Anterior cingulate cortex (tissue), 58 donors: Measurements from ENCODE around the gene ZC3H7B.
"Not testable (repeated sequence)": the region's sequence is repeated elsewhere in the genome, so short reads cannot be mapped to it uniquely, and the experiment has no call there.

Experiments
- DNase-seq, 58 donors: peaks; one replicate each; lab custom pipeline; 2025; lab: John Stamatoyannopoulos, UW

ZC3H7B gene

DNA sequence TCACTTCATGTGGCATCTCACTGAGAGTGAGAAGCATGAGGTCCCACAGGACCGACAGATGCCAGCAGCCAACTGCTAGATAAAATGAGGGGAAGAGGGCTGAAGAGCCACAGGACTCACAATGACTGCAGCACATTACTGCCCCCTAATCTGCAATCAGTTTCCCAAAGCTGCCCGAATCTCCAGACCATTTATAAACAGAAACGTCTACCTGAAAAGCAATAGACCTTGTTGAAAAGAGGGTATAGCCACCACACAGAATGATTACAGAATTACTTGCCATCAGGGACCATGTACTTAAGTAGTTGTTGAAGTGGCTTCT, 68.1 kb downstream of the ZC3H7B start:
- DNase-seq, result no peak

DNA sequence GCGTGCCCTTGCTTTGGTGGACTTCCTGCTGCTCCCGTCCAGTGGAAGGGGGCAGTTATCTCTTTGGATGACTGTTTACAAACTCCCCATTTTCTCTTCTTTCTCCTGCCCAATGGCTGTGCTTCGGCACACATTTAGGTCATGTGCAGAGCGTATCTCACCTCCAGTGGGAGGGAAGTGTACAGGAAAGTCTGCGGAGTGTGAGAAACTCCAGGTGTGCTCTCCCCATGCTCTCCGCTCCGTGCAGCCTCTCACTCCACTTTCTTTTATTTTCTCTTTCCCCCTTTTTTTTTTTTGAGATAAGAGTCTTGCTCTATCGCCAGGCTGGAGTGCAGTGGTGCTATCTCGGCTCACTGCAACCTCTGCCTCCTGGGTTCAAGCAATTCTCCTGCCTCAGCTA, 68.5 kb downstream of the ZC3H7B start:
- DNase-seq, result no peak

DNA sequence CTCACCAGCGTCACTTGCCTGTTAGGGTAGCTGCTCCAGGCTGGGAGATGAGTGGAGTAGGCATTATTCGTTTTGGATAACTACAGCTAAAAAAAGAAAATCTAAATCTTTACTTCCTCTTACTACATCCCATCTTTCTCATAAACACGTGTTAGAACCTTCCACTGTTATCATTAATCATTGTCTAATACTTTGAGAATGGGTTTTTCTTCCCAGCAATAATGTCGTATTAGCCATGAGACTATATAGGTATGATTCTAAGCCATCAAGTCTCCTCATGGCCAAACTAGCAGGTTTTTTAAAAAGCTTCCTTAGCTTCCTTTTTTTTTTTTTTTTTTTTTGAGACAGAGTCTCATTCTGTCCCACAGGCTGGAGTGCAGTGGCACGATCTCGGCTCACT, 76.5 kb downstream of the ZC3H7B start:
- DNase-seq, result no peak

DNA sequence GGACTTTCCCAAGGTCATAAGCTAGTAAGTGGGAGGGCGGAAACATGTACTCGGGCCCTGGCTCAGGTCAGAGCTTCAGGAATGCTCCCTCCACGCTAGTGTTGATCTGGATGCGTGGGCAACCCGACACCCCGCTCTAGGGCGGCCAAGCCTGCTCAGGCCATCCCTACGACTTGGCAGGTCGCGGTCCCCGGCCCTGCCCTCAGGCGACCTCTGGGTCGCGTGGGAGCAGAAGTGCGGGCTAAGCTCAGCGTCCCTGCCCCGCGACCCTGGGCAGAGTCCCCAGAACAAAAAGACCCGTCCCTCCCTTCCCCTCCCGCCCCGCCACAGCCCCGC, 79.6 kb downstream of the ZC3H7B start:
- peak in 1 of 58 donors; percentile 80 for DNase-seq

DNA sequence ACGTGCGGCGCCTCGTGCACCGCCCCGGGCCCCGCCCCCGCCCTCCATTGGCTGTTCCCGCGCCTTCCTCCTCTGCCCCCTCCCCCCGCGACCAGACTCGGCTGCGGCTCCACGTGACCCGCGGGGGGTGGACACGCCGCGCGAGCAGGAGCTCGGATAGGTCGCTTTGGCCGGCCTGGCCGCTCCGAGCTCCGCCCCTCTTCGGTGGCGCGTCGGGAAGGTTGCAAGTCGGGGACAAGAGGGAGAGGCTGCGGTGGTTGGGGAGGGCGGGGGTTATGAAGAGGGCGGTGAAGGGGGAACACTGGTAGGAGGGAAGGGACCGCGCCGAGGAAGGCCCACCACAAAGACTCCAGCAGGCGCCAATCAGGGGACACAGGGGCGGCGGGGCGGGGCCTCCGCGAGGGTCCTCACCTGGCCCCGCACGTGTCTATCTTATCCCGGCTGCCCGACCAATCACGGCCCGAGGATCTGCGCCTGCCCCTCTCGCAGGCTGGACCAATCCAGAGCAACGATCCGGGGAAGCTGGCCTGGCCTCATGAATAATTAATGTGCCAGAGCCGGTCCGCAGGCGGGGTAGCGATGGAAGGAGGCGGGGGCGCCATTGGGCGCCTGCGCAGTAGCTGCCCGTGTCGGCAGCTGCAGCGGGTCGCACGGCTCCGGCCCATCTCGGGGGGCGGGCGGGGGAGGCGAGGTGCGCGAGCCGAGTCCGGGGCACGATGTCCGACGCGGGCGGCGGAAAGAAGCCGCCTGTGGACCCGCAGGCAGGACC, 80.2 kb downstream of the ZC3H7B start, which contains the start of gene TEF:
TEF (plus strand) TSS at position 614 of the 769 bp plus-strand sequence; CDS start at position 717, 103 bp downstream.
- peak; percentile 92 to 100 (median 100) for DNase-seq

DNA sequence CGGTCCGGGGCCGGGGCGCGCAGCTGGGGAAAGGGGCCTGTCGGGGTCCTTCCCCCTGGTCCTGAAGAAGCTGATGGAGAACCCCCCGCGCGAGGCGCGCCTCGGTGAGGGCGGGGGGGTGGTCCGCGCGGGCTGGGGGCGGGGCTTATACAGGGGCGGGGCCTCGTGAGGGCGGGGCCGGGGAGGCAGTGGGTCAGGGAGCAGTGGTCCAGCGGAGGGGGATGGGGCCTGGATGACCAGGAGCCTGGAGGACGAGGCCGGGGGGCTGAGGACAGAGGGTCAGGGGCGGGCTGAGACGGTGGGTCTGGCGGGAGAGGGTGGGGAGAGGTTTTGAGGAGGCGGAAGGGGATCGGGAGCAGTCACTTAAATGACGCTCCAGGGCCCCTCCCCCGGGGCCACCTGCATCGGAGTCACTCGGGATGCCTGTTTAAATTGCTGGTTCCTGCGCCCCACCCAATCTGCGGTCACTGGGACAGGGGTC, 80.8 kb downstream of the ZC3H7B start:
- peak in 50 of 58 donors; percentile 47 to 92 (median 81) for DNase-seq

DNA sequence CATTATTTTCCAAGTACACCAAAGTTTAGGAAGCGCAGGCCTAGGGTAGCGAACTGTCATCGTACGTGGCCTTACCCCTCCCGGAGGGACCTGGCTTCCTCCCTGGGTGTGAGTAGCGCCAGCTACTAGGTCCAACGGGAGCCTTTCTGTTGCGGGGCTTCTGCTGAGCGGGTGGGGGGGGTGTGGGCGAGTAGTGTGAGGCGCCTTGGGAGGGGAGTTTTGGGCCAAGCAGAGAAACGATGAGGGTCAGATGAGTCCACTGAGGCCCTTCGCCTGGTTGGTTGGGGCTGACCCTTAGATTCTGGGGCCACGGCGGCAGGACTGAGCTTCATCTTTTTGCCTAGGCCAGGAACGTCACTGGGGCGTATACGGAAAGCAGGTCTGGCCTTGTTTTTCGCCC, 81.3 kb downstream of the ZC3H7B start:
- DNase-seq, result peak in 17 of 58 donors; percentile 36 to 68 (median 52)

DNA sequence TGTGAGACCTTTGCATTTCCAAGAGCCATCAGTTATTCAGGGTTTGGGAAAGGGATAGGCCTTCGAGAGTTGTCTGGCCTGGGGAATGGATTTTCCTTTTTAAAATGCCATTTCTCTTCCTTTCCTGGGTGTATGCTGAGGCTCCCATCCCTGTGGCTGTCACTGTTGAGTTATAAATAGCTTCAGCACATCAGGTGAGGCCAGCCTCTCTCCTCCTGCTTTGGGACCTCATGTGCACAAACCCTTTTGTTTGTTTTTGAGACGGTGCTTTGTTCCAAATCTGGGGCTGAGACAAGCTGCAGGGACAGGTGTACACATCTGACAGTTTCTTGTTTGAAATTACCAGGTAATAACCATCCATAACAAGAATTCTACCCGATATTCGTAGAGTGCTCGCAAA, 81.8 kb downstream of the ZC3H7B start:
- DNase-seq, result no peak

DNA sequence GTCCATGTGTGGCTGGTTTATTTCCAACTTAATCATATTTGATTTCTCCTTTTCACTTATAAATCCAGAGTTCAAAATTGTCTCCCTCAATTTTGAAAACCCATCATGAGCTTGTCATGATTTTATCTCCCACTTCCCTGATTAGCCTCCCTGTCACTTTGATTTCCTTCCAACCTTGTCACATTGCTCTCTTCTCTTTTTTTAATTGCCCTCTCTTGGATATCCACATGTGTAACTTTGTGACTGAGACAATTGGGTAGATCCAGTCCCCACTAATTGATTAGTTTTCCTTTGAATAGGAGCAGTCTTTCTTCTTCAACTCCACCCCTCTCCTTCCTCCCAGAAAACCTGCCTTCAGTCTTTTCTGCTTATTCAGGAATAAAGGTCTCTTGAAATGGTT, 82.8 kb downstream of the ZC3H7B start:
- no peak for DNase-seq

DNA sequence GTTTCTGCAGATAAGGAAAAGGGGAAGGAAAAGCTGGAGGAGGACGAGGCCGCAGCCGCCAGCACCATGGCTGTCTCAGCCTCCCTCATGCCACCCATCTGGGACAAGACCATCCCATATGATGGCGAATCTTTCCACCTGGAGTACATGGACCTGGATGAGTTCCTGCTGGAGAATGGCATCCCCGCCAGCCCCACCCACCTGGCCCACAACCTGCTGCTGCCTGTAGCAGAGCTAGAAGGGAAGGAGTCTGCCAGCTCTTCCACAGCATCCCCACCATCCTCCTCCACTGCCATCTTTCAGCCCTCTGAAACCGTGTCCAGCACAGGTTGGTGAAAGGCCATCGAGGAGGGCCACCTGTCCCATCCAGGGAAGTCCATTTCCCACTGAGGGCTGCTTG, 86.0 kb downstream of the ZC3H7B start:
- DNase-seq, result peak in 1 of 58 donors; percentile 10

DNA sequence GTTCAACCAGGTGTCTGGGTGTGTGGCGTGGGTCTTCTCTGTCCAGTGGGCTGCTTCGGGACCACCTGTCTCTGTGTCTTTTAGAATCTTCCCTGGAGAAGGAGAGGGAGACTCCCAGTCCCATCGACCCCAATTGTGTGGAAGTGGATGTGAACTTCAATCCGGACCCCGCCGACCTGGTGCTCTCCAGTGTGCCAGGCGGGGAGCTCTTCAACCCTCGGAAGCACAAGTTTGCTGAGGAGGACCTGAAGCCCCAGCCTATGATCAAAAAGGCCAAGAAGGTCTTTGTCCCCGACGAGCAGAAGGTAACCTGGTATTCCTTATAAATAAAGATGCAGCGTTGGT, 92.7 kb downstream of the ZC3H7B start:
- no peak for DNase-seq

DNA sequence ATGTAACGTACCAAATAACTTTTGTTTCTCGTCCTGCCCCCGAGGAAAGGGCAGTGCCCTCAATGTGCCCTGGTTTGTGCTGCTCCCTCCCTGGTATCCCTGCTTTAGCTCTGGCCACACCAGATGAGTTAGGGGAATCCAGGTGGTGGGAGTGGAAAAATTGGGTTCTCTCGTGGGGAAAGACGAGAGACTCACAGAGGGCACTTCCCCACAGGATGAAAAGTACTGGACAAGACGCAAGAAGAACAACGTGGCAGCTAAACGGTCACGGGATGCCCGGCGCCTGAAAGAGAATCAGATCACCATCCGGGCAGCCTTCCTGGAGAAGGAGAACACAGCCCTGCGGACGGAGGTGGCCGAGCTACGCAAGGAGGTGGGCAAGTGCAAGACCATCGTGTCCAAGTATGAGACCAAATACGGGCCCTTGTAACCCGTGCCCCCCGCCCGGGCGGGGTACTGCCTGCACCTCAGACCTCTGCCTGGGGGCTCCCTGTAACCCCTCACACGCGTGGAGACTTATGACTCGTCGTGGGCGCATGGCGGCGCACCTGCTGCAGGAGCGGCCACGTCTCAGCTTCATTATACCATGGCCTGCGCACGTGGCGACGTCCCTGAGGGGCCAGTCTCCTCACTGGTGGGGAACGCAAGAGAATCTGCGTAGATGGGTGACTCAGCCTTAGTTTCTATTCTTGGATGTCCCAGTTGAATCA, 94.4 kb downstream of the ZC3H7B start:
- DNase-seq, result no peak

DNA sequence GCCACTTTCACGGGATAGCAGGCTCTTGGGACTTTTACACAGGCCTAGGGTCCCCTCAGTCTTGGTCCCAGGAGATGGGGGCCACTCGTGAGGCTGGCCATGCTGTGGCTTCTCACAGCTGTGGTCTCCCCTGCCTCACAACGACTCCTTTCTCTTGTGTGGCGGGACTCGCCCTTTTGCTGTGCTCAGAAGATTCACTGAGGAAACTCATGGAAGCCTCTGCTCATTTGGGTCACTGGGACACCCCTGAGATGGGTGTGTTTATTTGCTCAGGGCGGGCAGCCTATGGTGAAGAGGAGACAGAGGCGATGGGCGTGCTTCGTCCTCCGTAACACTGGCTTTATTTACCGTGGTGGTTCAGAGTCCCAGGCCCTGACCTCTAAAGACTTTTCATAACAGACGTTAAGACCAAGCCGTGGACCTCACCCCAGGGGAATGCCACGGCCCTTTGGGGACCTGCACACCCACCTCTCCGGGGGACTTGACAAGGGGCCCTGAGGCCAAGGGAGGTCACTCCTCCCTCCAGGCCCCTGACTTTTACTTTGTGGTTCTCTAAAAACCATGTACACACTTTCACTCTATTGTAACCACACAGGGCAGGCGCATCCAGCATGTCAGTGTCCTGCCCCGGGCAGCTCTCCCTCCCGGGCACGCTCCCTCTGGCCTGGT, 96.0 kb downstream of the ZC3H7B start:
- DNase-seq, result no peak

DNA sequence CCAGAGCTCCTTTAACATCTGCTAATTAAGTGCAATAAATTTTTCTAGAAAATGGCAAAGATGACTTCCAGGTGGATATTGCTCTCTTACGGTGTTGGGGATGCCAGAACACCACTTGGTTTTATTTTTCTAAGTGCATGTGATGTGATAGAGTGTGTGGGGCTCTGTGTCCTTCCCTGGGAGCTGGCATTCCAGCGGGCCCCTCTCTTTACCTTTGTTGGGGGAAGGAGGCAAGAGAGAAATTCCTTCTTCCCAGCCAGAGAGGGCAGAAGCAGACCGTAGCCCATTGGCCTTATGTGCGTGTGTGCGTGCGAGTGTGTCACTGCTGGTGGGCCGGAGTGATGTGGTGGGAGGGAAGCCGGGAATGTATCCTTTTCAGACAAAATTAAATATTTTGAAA, 97.6 kb downstream of the ZC3H7B start:
- DNase-seq, result no peak

DNA sequence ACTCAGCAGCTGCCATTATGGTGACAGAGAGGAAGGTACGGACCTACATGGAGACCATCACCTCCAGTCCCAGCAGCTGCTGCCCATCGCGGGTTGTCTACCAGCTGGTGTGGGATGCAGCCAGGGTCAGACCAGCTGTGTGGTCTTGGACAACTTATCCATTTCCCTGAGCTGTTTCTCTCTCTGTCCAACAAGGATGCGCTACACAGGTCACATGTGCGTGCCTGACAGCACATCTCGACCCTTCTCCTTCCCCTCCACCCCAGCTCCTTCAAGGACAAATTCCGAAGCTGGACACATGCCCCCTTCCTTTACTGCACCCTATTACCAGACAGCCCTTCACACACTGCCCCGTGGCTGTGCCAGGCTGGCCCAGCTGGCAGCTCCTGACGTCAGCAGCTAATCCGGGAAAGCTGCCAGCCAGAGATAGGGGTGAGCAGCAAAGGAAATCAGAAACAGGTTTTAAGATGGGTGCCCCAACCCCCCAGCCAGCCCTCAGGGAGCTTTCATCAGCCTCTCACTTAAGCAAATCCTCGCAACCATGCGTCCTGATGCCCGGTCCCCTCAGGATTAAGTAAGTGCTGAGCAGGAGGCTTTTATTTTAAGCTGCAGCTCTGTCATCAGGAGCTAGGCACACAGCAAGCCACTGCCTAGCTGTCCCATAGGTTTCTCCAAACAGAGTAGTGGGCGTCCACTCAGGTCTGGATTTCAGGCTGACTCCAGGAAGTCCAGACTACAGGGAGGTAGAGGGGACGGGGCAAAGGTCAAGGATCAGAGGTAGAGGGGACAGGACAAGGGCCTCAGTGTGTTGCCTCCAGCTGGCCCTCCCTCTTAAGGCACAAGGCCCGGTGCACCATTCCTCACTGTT, 100.7 kb downstream of the ZC3H7B start:
- DNase-seq, result peak; percentile 49 to 95 (median 86)

DNA sequence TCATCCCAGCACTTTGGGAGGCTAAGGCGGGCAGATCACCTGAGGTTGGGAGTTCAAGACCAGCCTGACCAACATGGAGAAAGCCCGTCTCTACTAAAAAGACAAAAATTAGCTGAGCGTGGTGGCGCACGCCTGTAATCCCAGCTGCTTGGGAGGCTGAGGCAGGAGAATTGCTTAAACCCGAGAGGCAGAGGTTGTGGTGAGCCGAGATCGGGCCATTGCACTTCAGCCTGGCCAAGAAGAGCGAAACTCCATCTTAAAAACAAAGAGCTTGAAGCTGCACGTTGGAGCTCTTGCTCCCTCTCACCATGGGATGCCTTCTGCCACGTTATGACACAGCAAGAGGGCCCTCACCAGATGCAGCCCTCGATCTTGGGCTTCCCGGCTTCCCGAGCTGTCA, 101.5 kb downstream of the ZC3H7B start:
- DNase-seq, result not testable (repeated sequence)

DNA sequence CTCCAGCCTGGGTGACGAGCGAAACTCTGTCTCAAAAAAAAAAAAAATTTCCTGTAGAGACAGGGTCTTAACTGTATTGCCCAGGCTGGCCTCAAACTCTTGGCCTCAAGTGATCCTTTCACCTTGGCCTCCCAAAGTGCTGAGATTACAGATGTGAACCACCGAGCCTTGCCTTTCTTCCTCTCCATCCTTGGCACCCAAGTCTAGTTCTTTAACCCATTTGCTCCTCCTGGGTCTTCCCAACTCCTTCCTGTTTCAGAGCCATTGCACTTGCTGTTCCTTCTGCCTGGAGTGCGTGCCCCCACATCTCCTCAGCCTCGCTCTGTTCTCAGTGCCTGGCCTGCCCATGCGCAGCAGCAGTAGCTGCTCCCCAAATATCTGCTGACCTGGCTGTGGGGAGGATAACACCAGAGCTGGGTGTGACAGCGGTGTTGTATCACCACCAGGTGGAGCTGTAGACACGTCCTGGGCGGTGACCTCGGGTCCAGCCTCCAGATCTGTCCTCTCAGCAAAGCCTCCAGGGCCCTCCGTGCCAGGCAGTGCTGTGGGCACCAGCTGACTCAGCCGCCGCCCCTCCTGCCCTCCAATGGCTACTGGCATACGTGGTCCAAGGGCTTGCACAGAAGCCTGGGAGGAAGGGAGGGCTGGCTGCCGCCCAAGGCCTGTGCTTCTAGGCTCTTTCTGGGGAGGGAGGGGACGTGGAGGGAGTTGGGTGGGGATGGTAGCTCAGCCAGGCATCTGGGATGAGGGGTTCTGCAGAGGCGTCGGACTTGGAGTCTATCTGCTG, 102.4 kb downstream of the ZC3H7B start:
- DNase-seq, result peak; percentile 51 to 100 (median 97)

DNA sequence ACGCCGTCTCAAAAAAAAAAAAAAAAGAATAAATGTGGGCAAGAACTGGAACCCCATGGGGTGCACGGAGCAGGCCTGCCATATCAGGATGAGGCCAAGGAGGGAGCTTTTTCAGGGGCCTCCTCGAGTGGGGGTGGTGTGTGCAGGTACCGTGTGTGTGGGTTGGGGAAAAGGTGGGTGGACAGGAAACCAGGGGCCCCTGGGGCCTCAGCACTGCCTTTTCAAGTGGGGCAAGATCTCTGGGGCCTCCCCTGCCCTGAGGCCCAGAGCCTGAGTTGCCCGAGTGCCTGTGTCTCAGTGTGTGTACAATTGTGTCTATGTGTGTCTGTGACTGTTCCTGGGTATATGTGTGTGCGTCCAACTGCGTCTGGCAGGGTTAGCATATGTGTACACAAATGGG, 104.3 kb downstream of the ZC3H7B start:
- DNase-seq, result no peak

DNA sequence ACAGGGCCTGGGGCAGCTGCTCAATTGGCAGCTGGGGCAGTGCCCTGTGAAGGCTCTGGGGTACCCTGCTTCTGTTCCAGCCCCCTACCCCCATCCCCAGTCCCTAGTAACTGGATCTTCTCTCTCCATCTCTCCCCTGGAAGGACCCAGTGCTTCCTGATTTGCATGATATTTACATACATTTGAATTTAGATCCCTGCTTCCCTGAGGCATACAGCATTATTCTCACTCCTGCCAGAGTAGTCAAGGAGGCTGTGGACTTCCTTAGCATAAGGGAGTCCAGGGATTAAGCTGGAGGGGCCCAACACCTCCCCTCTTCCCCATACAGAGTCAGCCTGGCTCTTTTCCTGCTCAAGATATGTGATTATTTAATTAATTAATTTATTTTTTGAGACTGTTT, 105.1 kb downstream of the ZC3H7B start:
- no peak for DNase-seq

DNA sequence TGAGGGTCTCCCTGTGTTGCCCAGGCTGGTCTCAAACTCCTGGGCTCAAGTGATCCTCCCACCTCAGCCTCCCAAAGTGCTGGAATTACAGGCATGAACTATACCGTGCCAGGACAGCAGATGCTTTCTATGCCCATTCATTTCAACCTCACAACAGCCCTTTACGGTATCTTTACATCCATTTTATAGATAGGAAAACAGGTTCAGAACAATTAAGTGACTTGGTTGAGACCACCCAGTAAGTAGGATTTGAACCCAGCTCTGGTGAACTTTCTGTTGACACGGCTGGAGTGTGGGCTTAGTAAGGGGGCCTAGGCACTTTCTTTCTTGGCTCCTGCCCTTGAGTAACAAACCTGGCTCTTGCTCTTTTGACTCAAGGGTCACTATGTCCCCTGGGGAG, 106.1 kb downstream of the ZC3H7B start:
- DNase-seq, result no peak
